ENCODE results near the gene TRIP10. TPM values are rescaled to one million over a fixed set of nuclear protein-coding genes. Genes with fewer than 3 reads are reported as not detected.

Gene TRIP10
- total and polyA plus RNA-seq, 2 of the 4 experiments (the other 2 are of a cell fraction): 39.1 to 47.0 TPM

DNA sequence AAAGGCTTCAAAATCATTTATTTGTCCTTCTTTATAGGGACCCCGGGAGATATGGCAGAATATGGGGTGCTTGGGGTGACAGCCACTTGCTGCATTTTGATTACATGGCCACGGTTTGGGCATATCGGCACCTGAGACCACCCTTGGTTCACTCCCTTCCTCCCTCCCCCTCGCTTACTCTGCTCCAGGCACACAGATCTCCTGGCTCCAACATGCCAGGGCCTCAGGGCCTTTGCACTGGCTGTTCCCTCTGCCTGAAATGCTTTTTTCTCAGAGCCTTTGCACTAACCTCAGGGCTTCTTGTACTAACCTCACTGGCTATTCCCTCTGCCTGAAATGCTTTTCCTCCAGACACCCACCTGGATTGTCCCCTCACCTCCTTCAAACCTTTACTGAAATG is 56.8 kb downstream of the TRIP10 start:
- H3K14ac ChIP-seq (replicated peaks; ENCODE audit: low read depth, low read length): no peak overlapping the region
- ATAC-seq (ENCODE audit: low read depth): no peak
- no peaks in the 10 kb centered on the region for H4K20me1 ChIP-seq (ENCODE audit: insufficient read depth, low read length)
- no peak overlapping the region for H2AK5ac ChIP-seq (ENCODE audit: low read depth, low read length)
- H2AFZ ChIP-seq (replicated peaks; ENCODE audit: low read length, poor library complexity): no peak overlapping the region
- H3K9me3 ChIP-seq (ENCODE audit: control insufficient read depth, insufficient read depth, low read length): peaks cover 12% of the 10 kb centered on the region
- no peak overlapping the region for H2BK15ac ChIP-seq (ENCODE audit: low read depth, low read length)
- H2AK9ac ChIP-seq (replicated peaks; ENCODE audit: low read depth, low read length, poor library complexity): no peak overlapping the region
- no peak overlapping the region for H3K4me3 ChIP-seq (ENCODE audit: insufficient read depth, low read depth, low read length)
- ChIA-PET CTCF (no interaction called here), POLR2A (ENCODE audit: unreplicated experiment) (no interaction called here)
- no peak overlapping the region for H2BK5ac ChIP-seq (ENCODE audit: low read depth, low read length, poor library complexity, severe bottlenecking)
- no peak overlapping the region for H3K56ac ChIP-seq (ENCODE audit: extremely low read depth, insufficient read depth, low read length)
- no peak overlapping the region for H3K23ac ChIP-seq (ENCODE audit: low read depth, low read length)
- no peaks in the 10 kb centered on the region for H3K4me1 ChIP-seq (ENCODE audit: control insufficient read depth, insufficient read depth, low read length)
- H2BK120ac ChIP-seq (ENCODE audit: low read depth, low read length): no peak overlapping the region
- H4K5ac ChIP-seq (ENCODE audit: low read depth, low read length): no peak overlapping the region
- BruUV-seq (replicated peaks): no TSS peak
- H4K8ac ChIP-seq (ENCODE audit: low read depth in 2 of 2, low read length in 2 of 2): no peak overlapping the region
- no peaks in the 10 kb centered on the region for H3K79me1 ChIP-seq (ENCODE audit: low read depth in 1 of 2, low read length in 2 of 2)
- no peaks in the 10 kb centered on the region for H3K9me1 ChIP-seq (ENCODE audit: insufficient read depth, low read length)
- in situ Hi-C loops (cut with MboI; ENCODE audit: low sequenced_read_pairs): no loop called here
- 40% methylated on average over 1 of the region's 4 CpGs; no CpG with 5 or more reads in 1 of the 2 experiments for WGBS, 2 experiments (ENCODE audit: extremely low coverage in 2 of 2, insufficient read length in 1 of 2)
- H4K91ac ChIP-seq (ENCODE audit: insufficient read depth, low read depth, low read length): no peak overlapping the region
- H2BK20ac ChIP-seq (ENCODE audit: low read depth, low read length): no peak overlapping the region
- no peak overlapping the region for H3K4me2 ChIP-seq (ENCODE audit: low read depth, low read length)
- H3K36me3 ChIP-seq (ENCODE audit: control insufficient read depth, insufficient read depth, low read length): no peaks in the 10 kb centered on the region
- H3K9ac ChIP-seq (ENCODE audit: low read depth, low read length): no peak overlapping the region
- intact Hi-C loops (cut with micrococcal nuclease): no loop called here
- no peak overlapping the region for H3K18ac ChIP-seq (ENCODE audit: low read depth, low read length)
- DNase-seq: no peak
- TF ChIP-seq RAD21 (IDR thresholded peaks at IDR 0.05; ENCODE audit: low read length) (no peak), ELK1 (IDR thresholded peaks at IDR 0.05; ENCODE audit: borderline replicate concordance, low read depth, low read length) (no peak), SMC3 (IDR thresholded peaks at IDR 0.05; ENCODE audit: low read depth, low read length) (no peak), MAZ (IDR thresholded peaks at IDR 0.05; ENCODE audit: borderline replicate concordance, low read depth, low read length) (no peak), CEBPB (IDR thresholded peaks at IDR 0.05; ENCODE audit: low read depth, low read length) (no peak), RCOR1 (IDR thresholded peaks at IDR 0.05; ENCODE audit: insufficient replicate concordance, low read length) (no peak), MXI1 (IDR thresholded peaks at IDR 0.05; ENCODE audit: borderline replicate concordance, low read depth, low read length) (no peak), BHLHE40 (IDR thresholded peaks at IDR 0.05; ENCODE audit: low read depth, low read length) (no peak), CHD1 (IDR thresholded peaks at IDR 0.05; ENCODE audit: low read depth, low read length) (no peak), POLR2A (IDR thresholded peaks at IDR 0.05; ENCODE audit: low read depth, low read length) (no peak), NFE2L2 (IDR thresholded peaks at IDR 0.05; ENCODE audit: low read depth, low read length) (no peak), FOS (IDR thresholded peaks at IDR 0.05; ENCODE audit: low read depth, low read length) (no peak), RFX5 (IDR thresholded peaks at IDR 0.05; ENCODE audit: low read depth, low read length) (no peak), MAFK (IDR thresholded peaks at IDR 0.05; ENCODE audit: low read depth, low read length) (no peak)
- TF ChIP-seq, protein P1, sequence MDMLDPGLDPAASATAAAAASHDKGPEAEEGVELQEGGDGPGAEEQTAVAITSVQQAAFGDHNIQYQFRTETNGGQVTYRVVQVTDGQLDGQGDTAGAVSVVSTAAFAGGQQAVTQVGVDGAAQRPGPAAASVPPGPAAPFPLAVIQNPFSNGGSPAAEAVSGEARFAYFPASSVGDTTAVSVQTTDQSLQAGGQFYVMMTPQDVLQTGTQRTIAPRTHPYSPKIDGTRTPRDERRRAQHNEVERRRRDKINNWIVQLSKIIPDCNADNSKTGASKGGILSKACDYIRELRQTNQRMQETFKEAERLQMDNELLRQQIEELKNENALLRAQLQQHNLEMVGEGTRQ (IDR thresholded peaks at IDR 0.05; ENCODE audit: low read depth, low read length): no peak
- TF ChIP-seq, protein P2, sequence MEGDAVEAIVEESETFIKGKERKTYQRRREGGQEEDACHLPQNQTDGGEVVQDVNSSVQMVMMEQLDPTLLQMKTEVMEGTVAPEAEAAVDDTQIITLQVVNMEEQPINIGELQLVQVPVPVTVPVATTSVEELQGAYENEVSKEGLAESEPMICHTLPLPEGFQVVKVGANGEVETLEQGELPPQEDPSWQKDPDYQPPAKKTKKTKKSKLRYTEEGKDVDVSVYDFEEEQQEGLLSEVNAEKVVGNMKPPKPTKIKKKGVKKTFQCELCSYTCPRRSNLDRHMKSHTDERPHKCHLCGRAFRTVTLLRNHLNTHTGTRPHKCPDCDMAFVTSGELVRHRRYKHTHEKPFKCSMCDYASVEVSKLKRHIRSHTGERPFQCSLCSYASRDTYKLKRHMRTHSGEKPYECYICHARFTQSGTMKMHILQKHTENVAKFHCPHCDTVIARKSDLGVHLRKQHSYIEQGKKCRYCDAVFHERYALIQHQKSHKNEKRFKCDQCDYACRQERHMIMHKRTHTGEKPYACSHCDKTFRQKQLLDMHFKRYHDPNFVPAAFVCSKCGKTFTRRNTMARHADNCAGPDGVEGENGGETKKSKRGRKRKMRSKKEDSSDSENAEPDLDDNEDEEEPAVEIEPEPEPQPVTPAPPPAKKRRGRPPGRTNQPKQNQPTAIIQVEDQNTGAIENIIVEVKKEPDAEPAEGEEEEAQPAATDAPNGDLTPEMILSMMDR (conservative IDR thresholded peaks at IDR 0.05; ENCODE audit: low read depth, low read length): no peak
- dilution Hi-C loops (cut with HindIII; ENCODE audit: low sequenced_read_pairs, unreplicated experiment): no loop called here
- no peak overlapping the region for H3K27ac ChIP-seq (ENCODE audit: insufficient read depth, low read length)
- H3K4ac ChIP-seq (ENCODE audit: low read depth, low read length): no peak overlapping the region
- H3K27me3 ChIP-seq (ENCODE audit: control insufficient read depth, insufficient read depth, low read length): no peaks in the 10 kb centered on the region
